HG03520 (cell line): ENCODE measurements around the gene TBC1D7.

Experiments
- ATAC-seq: cut with Tn5 transposase; IDR thresholded peaks from one replicate; pipeline ENCODE4 v1.9.1; 2021; ENCODE audit warnings: mild to moderate bottlenecking, moderate library complexity; ENCODE audit not compliant: unreplicated experiment

TBC1D7 gene

GRCh38 chr6:13357551-13358075 is 29.3 kb upstream of the TBC1D7 start:
- ATAC-seq, result no peak

DNA sequence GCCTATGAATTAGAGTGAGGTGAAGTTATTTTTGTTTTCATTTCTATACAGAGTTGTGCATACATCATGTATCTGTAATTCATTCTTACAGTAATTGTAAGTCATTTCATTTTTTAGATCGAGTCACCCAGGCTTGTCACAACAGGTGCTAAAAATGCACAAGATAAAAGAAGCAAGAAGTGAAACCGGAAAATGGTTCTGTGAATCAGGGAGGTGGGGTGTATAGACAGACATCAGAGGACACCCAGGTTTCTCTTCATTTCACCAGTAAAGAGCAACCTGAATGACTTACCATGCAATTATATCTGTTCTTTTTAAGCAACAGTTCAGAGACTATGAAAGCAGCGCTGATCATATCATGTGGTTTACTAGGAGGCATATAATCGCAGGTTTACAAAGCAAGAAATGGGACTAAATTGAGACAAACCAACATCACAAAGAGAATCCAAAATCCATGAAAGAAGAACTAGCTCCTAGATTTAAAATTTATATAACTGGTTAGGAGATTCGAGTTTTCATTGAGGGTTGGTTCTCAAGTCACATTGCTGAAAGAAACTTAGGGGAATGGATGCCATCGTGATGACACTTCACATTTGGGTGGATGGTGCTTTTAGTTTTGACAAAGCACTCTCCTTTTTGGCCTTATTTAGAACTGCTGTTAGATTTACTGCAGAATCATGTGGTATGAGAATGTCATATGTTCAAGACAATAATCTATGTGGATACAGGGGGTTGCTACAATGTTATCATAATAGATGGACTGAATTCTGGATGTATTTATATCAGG is 27.9 kb upstream of the TBC1D7 start:
- peak; percentile 83 for ATAC-seq

GRCh38 chr6:13355043-13355945 is 27.0 kb upstream of the TBC1D7 start:
- ATAC-seq, result peak; percentile 30

GRCh38 chr6:13354331-13355042 is 26.1 kb upstream of the TBC1D7 start:
- no peak for ATAC-seq

- ATAC-seq, result no peak
These were observed 23.8 kb upstream of the TBC1D7 start for GRCh38 chr6:13352165-13352564.

DNA sequence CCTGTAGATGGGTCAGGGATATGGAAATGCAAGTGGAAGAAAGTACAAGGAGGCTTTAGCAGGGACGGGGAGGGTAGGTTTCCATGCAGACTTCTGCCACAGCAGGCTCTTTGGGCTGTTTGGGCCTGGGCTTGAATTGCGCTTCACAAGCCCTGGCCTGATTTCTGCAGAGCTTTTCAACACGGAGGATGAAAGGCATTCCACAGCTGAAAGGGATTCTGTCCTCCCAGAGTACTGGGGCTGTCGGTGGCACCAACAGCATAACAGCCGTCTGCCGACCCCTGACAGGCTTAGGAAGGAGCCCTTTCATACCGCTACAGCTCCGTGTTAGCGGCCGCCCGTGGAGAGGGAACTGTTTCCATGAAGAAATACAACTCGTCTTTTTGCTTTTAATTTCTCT is 22.9 kb upstream of the TBC1D7 start:
- ATAC-seq, result no peak

- no peak for ATAC-seq
These were observed 21.6 kb upstream of the TBC1D7 start for GRCh38 chr6:13349811-13350506.

GRCh38 chr6:13348334-13349113 is 20.2 kb upstream of the TBC1D7 start:
- ATAC-seq, result no peak

GRCh38 chr6:13346245-13346644 is 17.9 kb upstream of the TBC1D7 start:
- no peak for ATAC-seq

DNA sequence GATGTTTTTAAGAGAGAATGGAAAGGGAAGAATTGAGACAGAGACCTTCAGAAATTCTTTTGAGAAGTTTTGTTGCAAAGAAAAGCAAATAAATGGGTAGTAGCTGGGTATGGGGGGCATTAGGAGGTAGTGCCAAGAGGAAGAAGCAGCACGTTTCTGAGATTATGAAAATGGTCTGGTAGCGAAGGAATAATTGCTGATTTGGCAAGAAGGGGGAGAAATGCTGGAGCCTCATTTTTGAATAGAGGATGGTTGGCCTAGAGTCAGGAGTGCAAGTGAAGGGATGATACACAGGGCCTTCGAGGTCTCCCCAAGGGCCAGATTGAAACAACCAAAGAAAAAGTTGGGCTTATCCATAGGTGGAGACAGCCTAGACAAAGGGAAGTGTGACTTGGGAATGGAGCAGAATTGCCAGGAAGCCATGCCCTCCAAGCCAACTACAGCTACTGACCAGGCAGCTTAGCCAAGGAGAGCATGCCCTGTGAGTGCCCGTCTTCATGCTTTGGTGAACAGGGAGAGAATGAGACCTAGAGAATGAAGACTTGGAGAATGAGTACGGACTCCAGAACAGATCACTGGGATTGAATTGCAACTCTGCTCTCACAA is 14.2 kb upstream of the TBC1D7 start:
- no peak for ATAC-seq

GRCh38 chr6:13339863-13340630 is 11.7 kb upstream of the TBC1D7 start:
- ATAC-seq, result no peak

DNA sequence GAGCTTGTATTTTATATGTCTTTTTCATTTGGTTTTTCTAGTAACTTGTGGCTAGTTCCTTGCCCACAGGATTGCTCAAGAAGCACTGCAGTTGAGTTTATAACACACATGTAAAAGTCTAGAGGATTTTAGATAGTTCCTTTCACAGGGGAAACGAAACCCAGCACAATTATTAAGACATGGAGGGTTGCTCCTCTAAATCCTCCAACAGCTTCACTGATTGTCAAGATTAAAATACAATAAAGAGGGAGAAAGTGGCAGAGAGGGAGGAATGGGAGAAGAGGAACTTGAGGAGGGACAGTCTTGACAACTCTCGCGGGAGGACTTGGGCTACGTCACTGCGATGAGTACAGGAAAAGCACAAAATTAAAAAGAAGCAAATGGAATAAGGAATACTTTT is 9.7 kb upstream of the TBC1D7 start:
- no peak for ATAC-seq

DNA sequence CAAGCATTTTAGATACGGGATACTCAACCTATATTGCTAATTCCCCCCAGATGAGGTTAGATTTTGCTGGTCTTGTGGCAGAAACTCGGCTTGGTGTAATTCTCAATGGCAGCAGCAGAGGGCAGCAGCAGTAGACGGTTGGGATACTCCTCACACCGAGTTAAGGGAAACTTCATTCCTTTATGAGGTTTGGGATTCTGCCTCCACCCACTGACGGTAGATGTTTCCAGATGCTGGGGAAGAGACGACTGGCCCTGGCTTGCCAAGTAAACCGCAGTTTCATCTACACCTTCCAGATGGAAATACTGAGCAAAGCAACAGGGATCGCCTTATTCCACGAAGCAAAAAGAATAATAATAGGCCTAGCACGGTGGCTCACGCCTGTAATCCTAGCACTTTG is 8.2 kb upstream of the TBC1D7 start:
- ATAC-seq, result no peak

DNA sequence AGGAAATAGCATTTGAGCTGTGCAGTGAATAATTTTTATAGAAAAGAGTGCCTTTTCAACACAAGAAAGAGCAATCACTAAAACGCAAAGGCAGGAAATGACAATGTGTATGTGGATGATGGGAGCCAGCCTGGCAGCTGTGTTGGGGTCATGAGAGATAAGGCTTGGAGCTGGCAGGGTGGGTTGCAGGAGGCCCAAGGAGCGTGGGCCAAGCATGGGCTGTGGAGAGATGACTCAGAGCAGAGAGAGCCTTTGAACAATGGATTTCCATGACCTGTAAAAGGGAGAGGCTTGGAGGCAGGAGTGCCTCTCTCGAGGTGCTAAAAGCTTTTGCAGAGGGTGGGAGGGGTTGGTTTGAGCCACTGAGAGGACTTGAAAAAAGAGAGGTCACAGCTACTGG is 6.6 kb upstream of the TBC1D7 start:
- no peak for ATAC-seq

DNA sequence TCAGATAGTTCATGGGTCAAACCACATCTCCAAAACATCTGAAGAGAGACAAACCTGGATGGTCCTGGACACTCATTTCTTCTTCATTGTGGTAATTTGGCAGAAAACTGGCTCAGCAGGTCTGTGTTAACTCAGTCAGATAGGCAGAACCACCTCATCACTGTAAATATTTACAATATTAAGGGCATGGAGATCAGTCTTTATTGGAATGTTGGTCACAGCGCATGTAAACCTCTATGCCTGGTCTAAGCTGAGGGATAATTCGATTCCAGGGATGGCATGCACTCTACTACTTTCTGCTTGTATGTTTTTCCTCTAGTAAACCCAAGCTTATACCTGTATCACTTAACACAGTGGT is 4.0 kb upstream of the TBC1D7 start:
- no peak for ATAC-seq

GRCh38 chr6:13331516-13332348 is 3.4 kb upstream of the TBC1D7 start:
- no peak for ATAC-seq

- ATAC-seq, result no peak
These were observed 492 bp upstream of the TBC1D7 start for GRCh38 chr6:13328875-13329183.

DNA sequence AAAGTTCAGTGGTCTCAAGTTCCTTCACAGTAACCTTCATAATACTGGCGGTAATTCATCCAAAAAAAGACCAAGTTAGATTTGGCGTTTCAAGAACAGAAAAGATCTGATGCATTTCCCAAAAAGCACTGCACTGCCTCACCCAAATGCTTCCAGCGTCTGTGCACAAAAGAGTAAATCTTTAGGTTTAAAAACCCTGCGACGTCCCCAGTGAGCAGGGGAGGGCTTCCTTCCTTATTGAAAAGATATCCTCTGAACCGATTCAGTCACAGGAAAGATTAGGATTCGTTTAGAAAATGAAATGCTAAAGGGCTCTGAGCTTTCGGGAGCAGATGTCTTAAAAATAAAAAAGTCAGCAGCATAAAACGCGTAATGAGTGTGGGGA is 654 bp downstream of the TBC1D7 start:
- no peak for ATAC-seq
